ENCODE results near the gene SLC4A1. TPM values are rescaled to one million over a fixed set of nuclear protein-coding genes. Genes with fewer than 3 reads are reported as not detected.

The SLC4A1 gene
- total RNA-seq, 4 donors from 2014 or later: 0.08 to 0.54 (median 0.45) TPM; not detected in 1

- no peak for ATAC-seq
- Histone ChIP-seq H3K4me1 (no peaks in the 10 kb centered on the region), H3K27me3 (peaks cover 5% of the 10 kb centered on the region), H3K27ac (no peak overlapping the region), H3K9me3 (no peaks in the 10 kb centered on the region), H3K36me3 (no peaks in the 10 kb centered on the region), H3K4me3 (no peak overlapping the region)
- WGBS, 2 donors (ENCODE audit: low coverage in 1 of 2): 73% methylated on average over 4 of the region's 5 CpGs; no CpG with 5 or more reads in 1 of the 2 donors
- no peak for TF ChIP-seq EP300 (IDR thresholded peaks at IDR 0.05)
Measured at GRCh38 chr17:44235583-44235936, 32.4 kb downstream of the SLC4A1 start.

GRCh38 chr17:44233582-44233981, 34.4 kb downstream of the SLC4A1 start:
- H3K9me3 ChIP-seq: no peaks in the 10 kb centered on the region
- no peak overlapping the region for H3K4me3 ChIP-seq
- ATAC-seq: no peak
- H3K36me3 ChIP-seq: no peaks in the 10 kb centered on the region
- H3K4me1 ChIP-seq: no peaks in the 10 kb centered on the region
- WGBS, 2 donors (ENCODE audit: low coverage in 1 of 2): 59 to 65% methylated on average over 4 to 5 of the region's 5 CpGs
- TF ChIP-seq POLR2AphosphoS5 (IDR thresholded peaks at IDR 0.05) (no peak), CTCF (IDR thresholded peaks at IDR 0.05) (no peak), POLR2A (IDR thresholded peaks at IDR 0.05) (no peak), EP300 (IDR thresholded peaks at IDR 0.05) (no peak)
- H3K27me3 ChIP-seq: peaks cover 5% of the 10 kb centered on the region
- no peak overlapping the region for H3K27ac ChIP-seq

DNA sequence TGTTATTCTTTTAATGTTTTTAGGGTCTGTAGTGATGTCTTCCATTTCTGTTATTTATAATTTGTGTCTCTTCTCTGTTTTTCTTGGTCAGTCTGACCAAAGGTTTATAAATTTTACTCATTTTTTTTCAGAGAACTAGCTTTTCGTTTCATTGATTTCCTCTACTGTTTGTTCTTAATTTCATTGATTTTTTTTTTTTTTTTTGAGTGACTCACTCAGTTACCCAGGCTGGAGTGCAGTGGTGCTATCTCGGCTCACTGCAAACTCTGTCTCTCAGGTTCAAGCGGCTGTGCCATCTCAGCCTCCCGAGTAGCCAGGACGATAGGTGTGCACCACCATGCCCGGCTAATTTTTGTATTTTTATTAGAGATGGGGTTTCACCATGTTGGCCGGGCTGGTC, 35.9 kb downstream of the SLC4A1 start:
- 83 to 92% methylated on average over 4 to 5 of the region's 7 CpGs for WGBS, 2 donors (ENCODE audit: low coverage in 1 of 2)
- TF ChIP-seq POLR2A (IDR thresholded peaks at IDR 0.05) (no peak), CTCF (IDR thresholded peaks at IDR 0.05) (no peak), POLR2AphosphoS5 (IDR thresholded peaks at IDR 0.05) (no peak), EP300 (IDR thresholded peaks at IDR 0.05) (no peak)
- ATAC-seq: no peak
- Histone ChIP-seq H3K27me3 (peaks cover 5% of the 10 kb centered on the region), H3K4me3 (no peak overlapping the region), H3K27ac (no peak overlapping the region), H3K4me1 (no peaks in the 10 kb centered on the region), H3K36me3 (no peaks in the 10 kb centered on the region), H3K9me3 (no peaks in the 10 kb centered on the region)

- H3K36me3 ChIP-seq: no peaks in the 10 kb centered on the region
- H3K27me3 ChIP-seq: no peaks in the 10 kb centered on the region
- WGBS, 2 donors (ENCODE audit: low coverage in 1 of 2): 65 to 73% methylated on average over 4 to 5 of the region's 9 CpGs
- no peak overlapping the region for H3K4me3 ChIP-seq
- no peak for ATAC-seq
- H3K4me1 ChIP-seq: no peaks in the 10 kb centered on the region
- H3K27ac ChIP-seq: no peak overlapping the region
- no peaks in the 10 kb centered on the region for H3K9me3 ChIP-seq
- no peak for TF ChIP-seq CTCF (IDR thresholded peaks at IDR 0.05)
- TF ChIP-seq POLR2A (IDR thresholded peaks at IDR 0.05): no peak
- no peak for TF ChIP-seq EP300 (IDR thresholded peaks at IDR 0.05)
- TF ChIP-seq POLR2AphosphoS5 (IDR thresholded peaks at IDR 0.05): no peak
Measured at GRCh38 chr17:44230140-44230539, 37.8 kb downstream of the SLC4A1 start.

DNA sequence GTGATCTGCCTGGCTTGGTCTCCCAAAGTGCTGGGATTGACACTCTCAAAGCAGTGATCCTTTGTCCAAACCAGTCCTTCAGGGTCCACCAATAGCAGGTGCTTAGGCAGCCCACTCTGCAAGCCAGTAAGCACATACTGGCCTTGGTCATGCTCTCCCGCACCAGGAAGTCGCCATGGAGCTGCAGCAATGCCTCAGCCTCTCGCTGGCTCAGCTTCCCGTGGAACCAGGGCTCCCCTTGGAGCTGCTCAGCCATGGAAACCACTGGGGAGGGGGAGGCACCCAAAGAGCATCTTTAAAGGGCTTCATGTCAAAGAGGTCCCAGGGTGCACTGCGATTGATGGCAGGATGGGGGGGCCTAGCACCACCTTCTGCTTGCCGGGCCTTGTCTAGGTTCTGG, 38.8 kb downstream of the SLC4A1 start:
- WGBS, 2 donors (ENCODE audit: low coverage in 1 of 2): no CpG with 5 or more reads among the region's 6 CpGs
- Histone ChIP-seq H3K36me3 (no peaks in the 10 kb centered on the region), H3K27me3 (no peaks in the 10 kb centered on the region), H3K27ac (no peak overlapping the region), H3K4me3 (no peak overlapping the region), H3K4me1 (peaks cover 0 to 8% (median under 1%) of the 10 kb centered on the region in 3 donors), H3K9me3 (no peaks in the 10 kb centered on the region)
- no peak for ATAC-seq
- no peak for TF ChIP-seq POLR2A (IDR thresholded peaks at IDR 0.05)
- no peak for TF ChIP-seq POLR2AphosphoS5 (IDR thresholded peaks at IDR 0.05)
- TF ChIP-seq CTCF (IDR thresholded peaks at IDR 0.05): no peak
- no peak for TF ChIP-seq EP300 (IDR thresholded peaks at IDR 0.05)
